ENCODE data around the gene CD53. TPM values are rescaled to one million over a fixed set of nuclear protein-coding genes. Genes with fewer than 3 reads are reported as not detected.

The CD53 gene
- total and polyA plus RNA-seq, 9 of the 15 experiments (the other 6 are each of a cell fraction or from before 2014, with no cell fraction given) = 63.5 to 220 (median 131) TPM

GRCh38 chr1:110875216-110875731, 2.3 kb downstream of the CD53 start (continued):
- no peak for TF ChIP-seq RFX1 (IDR thresholded peaks at IDR 0.05)
- no peak for TF ChIP-seq HDGF (IDR thresholded peaks at IDR 0.05)
- TF ChIP-seq JUND (IDR thresholded peaks at IDR 0.05; ENCODE audit: borderline replicate concordance, low read depth, low read length) = no peak
- 0 out of 3 replicates have a peak, but pooled peaks have one; percentile 59 for TF ChIP-seq JUND (tag; IDR thresholded peaks at IDR 0.05; ENCODE audit: borderline replicate concordance, low read depth, low read length)
- TF ChIP-seq ZNF551 (CRISPR knock-in tag; IDR thresholded peaks at IDR 0.05) = no peak
- TF ChIP-seq ZNF668 (CRISPR knock-in tag; IDR thresholded peaks at IDR 0.05) = no peak
- no peak for TF ChIP-seq PPARD (CRISPR knock-in tag; IDR thresholded peaks at IDR 0.05)
- TF ChIP-seq CHD4 (IDR thresholded peaks at IDR 0.05; ENCODE audit: insufficient read depth, insufficient replicate concordance, low read depth, low read length, poor library complexity, severe bottlenecking) = no peak
- peak in 1 of 3 experiments; percentile 35 for TF ChIP-seq YY1 (IDR thresholded peaks at IDR 0.05; ENCODE audit: borderline replicate concordance in 1 of 3, control insufficient read depth in 1 of 3, extremely low read depth in 1 of 3, insufficient read depth in 3 of 3, insufficient read length in 1 of 3, insufficient replicate concordance in 2 of 3, low read depth in 1 of 3, low read length in 2 of 3)
- TF ChIP-seq CXXC5 (CRISPR knock-in tag; IDR thresholded peaks at IDR 0.05) = peak; percentile 37; the same call in 1 of the 2 replicates
- TF ChIP-seq ZFP36 (IDR thresholded peaks at IDR 0.05; ENCODE audit: low read depth, low read length, partially characterized antibody) = no peak
- no peak; the same call in 1 of the 2 replicates for TF ChIP-seq PHF8 (IDR thresholded peaks at IDR 0.05; ENCODE audit: borderline replicate concordance, low read length)
- TF ChIP-seq RBFOX2 (IDR thresholded peaks at IDR 0.05; ENCODE audit: low read depth, low read length) = peak; percentile 30; the same call in 1 of the 2 replicates
- no peak for TF ChIP-seq ZBED1 (IDR thresholded peaks at IDR 0.05)
- no peak for TF ChIP-seq KLF1 (tag; IDR thresholded peaks at IDR 0.05)
- TF ChIP-seq CREBBP (IDR thresholded peaks at IDR 0.05; ENCODE audit: low read depth, low read length) = no peak
- no peak for TF ChIP-seq XRCC3 (IDR thresholded peaks at IDR 0.05)
- no peak for TF ChIP-seq ZNF274 (IDR thresholded peaks at IDR 0.05; ENCODE audit: borderline replicate concordance, low read depth, low read length)
- TF ChIP-seq ZNF280B (CRISPR knock-in tag; IDR thresholded peaks at IDR 0.05) = no peak
- no peak for TF ChIP-seq USF1 (CRISPR knock-in tag; IDR thresholded peaks at IDR 0.05)
- no peak for TF ChIP-seq NBN (IDR thresholded peaks at IDR 0.05; ENCODE audit: low read depth)
- TF ChIP-seq GMEB1 (CRISPR knock-in tag; IDR thresholded peaks at IDR 0.05) = 0 out of 2 replicates have a peak, but pooled peaks have one; percentile 32
- TF ChIP-seq SOX6 (IDR thresholded peaks at IDR 0.05) = peak; percentile 76
- no peak for TF ChIP-seq PTRF (tag; IDR thresholded peaks at IDR 0.05)

Measured in K562 (cell line).